ENCODE data around the gene DTL.
A peak's percentile ranks its signal among the peaks of the same experiment; 100 is the strongest.

DNA sequence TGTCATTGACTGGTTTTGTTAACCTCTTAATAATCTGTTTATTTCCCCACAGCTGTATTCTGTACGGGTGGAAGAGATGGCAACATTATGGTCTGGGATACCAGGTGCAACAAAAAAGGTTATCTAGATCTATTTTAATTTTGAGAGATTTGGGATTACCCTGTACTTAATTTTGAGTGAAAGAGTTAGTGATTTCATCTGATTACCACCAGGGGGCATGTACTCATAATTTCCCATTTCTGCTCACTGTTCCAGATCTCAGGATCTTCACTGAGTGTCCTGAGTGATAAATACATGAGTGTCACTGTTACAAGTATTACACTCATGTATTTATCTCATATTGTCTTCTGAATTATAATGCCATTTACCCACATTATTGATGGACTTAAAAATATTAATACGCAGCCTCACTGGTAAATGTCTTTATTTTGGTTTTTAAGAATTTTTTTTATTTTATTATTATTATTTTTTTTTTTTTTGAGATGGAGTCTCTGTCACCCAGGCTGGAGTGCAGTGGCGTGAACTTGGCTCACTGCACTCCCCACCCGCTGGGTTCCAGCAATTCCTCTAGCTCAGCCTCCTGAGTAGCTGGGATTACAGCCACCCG, 27.4 kb downstream of the DTL start:
- TF ChIP-seq, protein P1, sequence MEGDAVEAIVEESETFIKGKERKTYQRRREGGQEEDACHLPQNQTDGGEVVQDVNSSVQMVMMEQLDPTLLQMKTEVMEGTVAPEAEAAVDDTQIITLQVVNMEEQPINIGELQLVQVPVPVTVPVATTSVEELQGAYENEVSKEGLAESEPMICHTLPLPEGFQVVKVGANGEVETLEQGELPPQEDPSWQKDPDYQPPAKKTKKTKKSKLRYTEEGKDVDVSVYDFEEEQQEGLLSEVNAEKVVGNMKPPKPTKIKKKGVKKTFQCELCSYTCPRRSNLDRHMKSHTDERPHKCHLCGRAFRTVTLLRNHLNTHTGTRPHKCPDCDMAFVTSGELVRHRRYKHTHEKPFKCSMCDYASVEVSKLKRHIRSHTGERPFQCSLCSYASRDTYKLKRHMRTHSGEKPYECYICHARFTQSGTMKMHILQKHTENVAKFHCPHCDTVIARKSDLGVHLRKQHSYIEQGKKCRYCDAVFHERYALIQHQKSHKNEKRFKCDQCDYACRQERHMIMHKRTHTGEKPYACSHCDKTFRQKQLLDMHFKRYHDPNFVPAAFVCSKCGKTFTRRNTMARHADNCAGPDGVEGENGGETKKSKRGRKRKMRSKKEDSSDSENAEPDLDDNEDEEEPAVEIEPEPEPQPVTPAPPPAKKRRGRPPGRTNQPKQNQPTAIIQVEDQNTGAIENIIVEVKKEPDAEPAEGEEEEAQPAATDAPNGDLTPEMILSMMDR (IDR thresholded peaks at IDR 0.05), result peak; percentile 59 to 71 (median 68)
- no peak for TF ChIP-seq POLR2A (IDR thresholded peaks at IDR 0.05)
